ENCODE results near the gene TIGD4.

Gene TIGD4

GRCh38 chr4:152819026-152819645 is 39.6 kb upstream of the TIGD4 start:
- no peak for DNase-seq (ENCODE audit: low read depth)
- TF ChIP-seq CTCF (IDR thresholded peaks at IDR 0.05; ENCODE audit: low read depth, low read length) (no peak), MAX (IDR thresholded peaks at IDR 0.05; ENCODE audit: low read depth, low read length) (no peak), POLR2A (IDR thresholded peaks at IDR 0.05; ENCODE audit: extremely low read depth, insufficient read length) (no peak), MYC (IDR thresholded peaks at IDR 0.05; ENCODE audit: low read depth, low read length) (no peak)
- no peak overlapping the region for H3K4me3 ChIP-seq (ENCODE audit: low read depth, low read length)

GRCh38 chr4:152817331-152817730 is 37.8 kb upstream of the TIGD4 start:
- DNase-seq (ENCODE audit: low read depth), result no peak
- TF ChIP-seq CTCF (IDR thresholded peaks at IDR 0.05; ENCODE audit: low read depth, low read length) (no peak), POLR2A (IDR thresholded peaks at IDR 0.05; ENCODE audit: extremely low read depth, insufficient read length) (no peak), MAX (IDR thresholded peaks at IDR 0.05; ENCODE audit: low read depth, low read length) (no peak), MYC (IDR thresholded peaks at IDR 0.05; ENCODE audit: low read depth, low read length) (no peak)
- no peak overlapping the region for H3K4me3 ChIP-seq (ENCODE audit: low read depth, low read length)

GRCh38 chr4:152815078-152815477 is 35.5 kb upstream of the TIGD4 start:
- DNase-seq (ENCODE audit: low read depth), result no peak
- H3K4me3 ChIP-seq (ENCODE audit: low read depth, low read length), result no peak overlapping the region

GRCh38 chr4:152810715-152811287 is 31.3 kb upstream of the TIGD4 start:
- no peak overlapping the region for H3K4me3 ChIP-seq (ENCODE audit: low read depth, low read length)
- no peak for TF ChIP-seq CTCF (IDR thresholded peaks at IDR 0.05; ENCODE audit: low read depth, low read length)
- no peak for TF ChIP-seq POLR2A (IDR thresholded peaks at IDR 0.05; ENCODE audit: extremely low read depth, insufficient read length)
- TF ChIP-seq MYC (IDR thresholded peaks at IDR 0.05; ENCODE audit: low read depth, low read length), result no peak
- TF ChIP-seq MAX (IDR thresholded peaks at IDR 0.05; ENCODE audit: low read depth, low read length), result no peak
- no peak for DNase-seq (ENCODE audit: low read depth)

More at GRCh38 chr4:152815078-152815477, 35.5 kb upstream of the TIGD4 start:
- TF ChIP-seq MAX (IDR thresholded peaks at IDR 0.05; ENCODE audit: low read depth, low read length), result no peak
- no peak for TF ChIP-seq POLR2A (IDR thresholded peaks at IDR 0.05; ENCODE audit: extremely low read depth, insufficient read length)
- TF ChIP-seq MYC (IDR thresholded peaks at IDR 0.05; ENCODE audit: low read depth, low read length), result no peak
- no peak for TF ChIP-seq CTCF (IDR thresholded peaks at IDR 0.05; ENCODE audit: low read depth, low read length)

- no peak for TF ChIP-seq CTCF (IDR thresholded peaks at IDR 0.05; ENCODE audit: low read depth, low read length)
- no peak for TF ChIP-seq POLR2A (IDR thresholded peaks at IDR 0.05; ENCODE audit: extremely low read depth, insufficient read length)
- no peak for TF ChIP-seq MAX (IDR thresholded peaks at IDR 0.05; ENCODE audit: low read depth, low read length)
- no peak for TF ChIP-seq MYC (IDR thresholded peaks at IDR 0.05; ENCODE audit: low read depth, low read length)
- H3K4me3 ChIP-seq (ENCODE audit: low read depth, low read length), result no peak overlapping the region
- DNase-seq (ENCODE audit: low read depth), result no peak
These were observed 29.1 kb upstream of the TIGD4 start for GRCh38 chr4:152808670-152809069.

Measured in NB4 (cell line).